ENCODE data around the gene TMEM45B.
"Not testable (repeated sequence)": the region's sequence is repeated elsewhere in the genome, so short reads cannot be mapped to it uniquely, and the experiment has no call there.

Gene TMEM45B

GRCh38 chr11:129813231-129813791 lies 2.3 kb upstream of the TMEM45B start:
- DNase-seq, result no peak

DNA sequence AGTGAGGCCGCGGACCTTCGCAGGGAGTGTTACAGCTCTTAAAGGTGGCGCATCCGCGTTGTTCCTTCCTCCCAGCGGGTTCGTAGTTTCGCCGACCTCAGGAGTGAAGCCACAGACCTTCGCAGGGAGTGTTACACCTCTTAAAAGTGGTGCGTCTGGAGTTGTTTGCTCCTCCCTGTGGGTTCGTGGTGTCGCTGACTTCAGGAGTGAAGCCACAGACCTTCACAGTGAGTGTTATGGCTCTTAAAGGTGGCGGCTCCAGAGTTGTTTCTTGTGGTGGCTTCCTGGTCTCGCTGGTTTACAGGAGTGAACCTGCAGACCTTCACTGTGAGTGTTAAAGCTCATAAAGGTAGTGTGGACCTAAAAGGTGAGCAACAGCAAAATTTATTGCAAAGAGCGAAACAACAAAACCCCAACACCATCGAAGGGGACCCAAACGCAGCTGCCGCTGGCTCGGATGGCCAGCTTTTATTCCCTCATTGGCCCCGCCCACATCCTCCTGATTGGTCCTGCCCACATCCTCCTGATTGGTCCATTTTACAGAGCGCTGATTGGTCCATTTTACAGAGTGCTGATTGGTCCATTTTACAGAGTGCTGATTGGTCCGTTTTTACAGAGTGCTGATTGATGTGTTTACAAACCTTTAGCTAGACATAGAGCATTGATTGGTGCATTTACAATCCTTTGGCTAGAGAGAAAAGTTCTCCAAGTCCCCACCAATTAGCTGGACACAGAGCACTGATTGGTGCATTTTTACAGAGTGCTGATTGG lies 1.2 kb upstream of the TMEM45B start:
- peak; percentile 75 for DNase-seq

- DNase-seq, result no peak
Observed at GRCh38 chr11:129817534-129818051, 1.9 kb downstream of the TMEM45B start.

GRCh38 chr11:129818236-129818635 lies 2.6 kb downstream of the TMEM45B start:
- DNase-seq, result not testable (repeated sequence)

- no peak for DNase-seq
Observed at GRCh38 chr11:129819237-129819636, 3.6 kb downstream of the TMEM45B start.

DNA sequence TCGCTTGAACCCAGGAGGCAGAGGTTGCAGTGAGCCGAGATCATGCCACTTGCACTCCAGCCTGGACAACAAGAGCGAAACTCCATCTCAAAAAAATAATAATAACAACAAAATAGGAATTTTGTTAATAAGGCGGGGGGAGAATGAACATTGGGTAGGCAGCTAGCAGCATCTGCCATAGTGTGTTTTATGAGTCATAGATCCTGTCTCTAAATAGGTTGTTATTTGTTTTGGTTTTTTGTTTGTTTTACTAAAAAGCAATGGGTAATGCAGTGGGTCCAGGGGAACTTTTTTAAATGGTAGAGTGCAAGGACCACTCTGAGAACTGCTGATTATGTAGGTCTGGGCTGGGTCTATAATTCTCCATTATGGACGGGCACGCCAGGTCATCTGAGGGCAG lies 4.6 kb downstream of the TMEM45B start:
- not testable (repeated sequence) for DNase-seq

DNA sequence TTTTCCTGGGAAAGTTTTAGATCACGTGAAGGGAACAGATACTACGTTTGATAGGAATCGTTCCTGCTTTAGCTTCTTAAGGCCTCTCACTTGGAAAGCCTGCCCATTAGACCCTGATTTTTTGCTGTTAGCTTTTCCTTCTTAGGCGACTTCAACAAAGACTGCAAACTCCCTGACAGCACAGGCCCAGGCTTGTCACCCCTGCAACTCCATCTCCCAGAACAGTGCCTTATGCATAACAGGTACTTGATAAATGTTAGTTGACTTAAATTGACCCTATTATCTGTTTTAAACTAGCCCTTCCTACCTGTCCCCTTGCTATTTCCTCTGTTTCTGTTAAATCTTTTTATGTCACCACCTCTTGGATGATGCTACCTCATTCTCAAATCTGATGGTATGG lies 7.6 kb downstream of the TMEM45B start:
- not testable (repeated sequence) for DNase-seq

DNA sequence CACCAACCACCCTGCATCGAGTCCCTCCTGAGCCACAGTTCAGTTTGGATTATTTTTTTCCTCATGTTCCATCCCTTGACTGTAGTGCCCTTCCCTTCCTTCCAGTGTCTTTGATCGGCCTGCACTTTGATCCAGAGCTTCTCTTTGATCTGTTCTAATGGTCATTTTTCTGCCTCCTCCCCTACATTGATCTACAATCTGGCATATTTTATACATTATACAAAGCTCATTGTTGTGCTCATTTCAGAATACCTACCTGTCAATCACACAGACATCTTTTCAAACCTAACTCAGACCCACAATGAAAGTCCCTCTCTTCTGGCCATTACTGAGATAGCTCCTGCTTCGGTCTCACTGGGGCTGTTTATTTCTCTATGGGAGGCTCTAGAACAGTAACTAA lies 8.2 kb downstream of the TMEM45B start:
- DNase-seq, result not testable (repeated sequence)

DNA sequence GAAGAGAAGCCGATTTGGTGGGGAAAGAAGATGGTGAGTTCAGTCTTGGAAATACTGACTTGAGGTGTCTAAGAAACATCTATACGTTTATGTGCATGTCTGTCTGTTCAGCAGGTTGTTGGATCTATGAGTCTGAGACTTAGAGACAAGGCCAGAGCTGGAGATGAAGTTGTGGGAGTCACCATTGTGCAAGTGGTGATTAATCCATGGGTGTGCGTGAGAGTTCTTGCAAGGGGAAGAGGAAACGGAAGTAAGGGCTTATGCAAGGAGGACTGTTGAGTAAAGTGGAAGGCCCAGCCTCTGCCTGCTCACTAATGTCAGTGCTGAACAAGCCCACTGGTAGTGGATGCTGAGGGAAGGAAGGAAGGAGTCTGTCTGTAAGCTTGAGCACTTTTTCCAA lies 9.7 kb downstream of the TMEM45B start:
- no peak for DNase-seq

- no peak for DNase-seq
Observed at GRCh38 chr11:129828301-129828836, 12.7 kb downstream of the TMEM45B start.

DNA sequence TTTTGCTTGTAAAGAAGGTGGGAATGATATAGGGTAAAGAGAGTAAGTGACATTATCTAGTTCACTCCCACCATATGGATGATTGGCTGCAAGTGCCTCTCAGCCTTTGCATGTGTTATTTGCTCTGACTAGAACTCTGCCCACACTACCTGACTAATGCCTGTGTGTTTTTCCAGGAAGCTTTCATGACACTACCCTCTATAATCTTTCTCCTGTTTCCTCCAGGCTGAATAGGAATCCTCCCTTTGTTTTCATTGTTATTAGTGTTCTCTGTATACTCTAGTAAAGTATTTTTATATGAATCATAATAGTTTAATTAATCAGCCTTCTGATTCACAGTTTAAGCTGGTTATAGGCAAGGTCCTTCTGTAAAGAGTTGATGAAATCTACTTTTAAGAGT lies 13.8 kb downstream of the TMEM45B start:
- not testable (repeated sequence) for DNase-seq

GRCh38 chr11:129831227-129831626 lies 15.6 kb downstream of the TMEM45B start:
- not testable (repeated sequence) for DNase-seq

GRCh38 chr11:129833260-129833659 lies 17.6 kb downstream of the TMEM45B start:
- not testable (repeated sequence) for DNase-seq

DNA sequence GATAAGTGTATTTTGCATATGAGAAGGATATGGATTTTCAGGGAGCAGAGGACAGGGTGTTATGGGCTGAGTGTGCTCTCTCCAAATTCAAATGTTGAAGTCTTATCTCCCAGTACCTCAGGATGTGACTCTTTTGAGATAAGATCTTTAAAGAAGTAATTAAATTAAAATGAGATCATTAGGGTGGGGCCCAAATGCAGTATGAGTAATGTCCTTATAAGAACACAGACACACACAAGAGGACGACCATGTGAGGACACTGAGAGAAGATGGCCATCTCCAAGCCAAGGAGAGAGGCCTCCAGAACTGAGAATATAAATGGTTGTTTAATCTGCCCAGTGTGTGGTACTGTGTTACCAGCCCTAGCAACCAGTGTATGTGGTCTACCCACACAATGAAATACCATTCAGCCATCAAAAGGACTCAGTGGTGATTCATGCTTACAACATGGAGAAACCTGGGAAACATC lies 20.8 kb downstream of the TMEM45B start:
- not testable (repeated sequence) for DNase-seq

GRCh38 chr11:129836979-129837378 lies 21.3 kb downstream of the TMEM45B start:
- no peak for DNase-seq

DNA sequence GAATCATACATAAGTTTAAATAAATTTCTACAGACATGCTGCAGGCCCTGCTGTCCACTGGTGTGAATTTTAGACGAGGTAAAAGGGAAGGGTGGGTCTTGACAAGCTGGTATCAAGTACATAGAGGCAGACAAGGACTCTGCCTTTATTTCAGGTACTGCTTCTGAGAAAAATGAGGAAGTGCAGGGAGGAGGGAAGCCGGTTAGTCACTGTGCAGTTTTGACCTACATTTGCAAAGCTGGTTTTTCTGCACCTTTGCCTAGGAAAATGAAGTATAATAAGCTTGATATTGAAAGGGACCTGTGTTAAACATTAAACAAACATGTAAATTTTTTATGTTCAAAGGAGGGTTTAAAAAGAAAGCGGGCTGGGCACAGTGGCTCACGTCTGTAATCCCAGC lies 24.6 kb downstream of the TMEM45B start:
- no peak for DNase-seq

GRCh38 chr11:129842138-129842537 lies 26.5 kb downstream of the TMEM45B start:
- no peak for DNase-seq

DNA sequence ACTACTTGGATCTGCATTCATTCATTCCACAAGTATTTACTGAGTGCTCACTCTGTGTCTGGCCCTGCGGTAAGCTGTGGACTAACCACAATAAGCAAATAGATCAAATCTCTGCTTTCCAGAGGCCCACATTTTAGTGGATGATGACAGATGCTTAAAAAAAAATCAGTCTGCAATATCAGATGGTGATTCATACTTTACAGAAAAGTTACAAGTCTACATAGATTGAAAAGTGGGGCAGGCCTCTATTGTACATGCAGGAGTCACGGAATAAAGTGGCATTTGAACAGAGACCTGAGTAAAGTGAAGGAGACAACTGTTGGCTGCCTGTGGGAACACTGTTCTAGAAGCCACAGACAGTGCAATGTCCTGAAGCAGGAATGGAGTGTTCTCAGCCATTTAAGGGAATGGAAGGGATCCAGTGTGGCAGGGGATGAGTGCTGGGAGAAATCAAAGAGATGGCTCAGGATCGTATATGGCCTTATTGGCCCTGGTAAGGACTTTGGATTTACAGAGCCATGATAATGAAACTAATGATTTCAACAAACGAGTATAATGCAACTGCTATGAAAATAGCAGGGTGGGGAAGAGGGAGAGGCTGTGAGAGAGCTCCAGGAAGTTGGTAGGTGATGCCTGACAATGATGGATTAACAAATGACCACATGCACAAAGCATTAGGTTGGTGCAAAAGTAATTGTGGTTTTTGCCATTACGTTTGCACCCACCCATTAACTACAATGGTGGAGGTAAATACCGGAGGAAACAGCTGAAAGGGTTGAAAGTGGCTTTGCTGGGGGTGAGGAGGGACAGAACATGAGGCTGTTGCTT lies 31.1 kb downstream of the TMEM45B start:
- DNase-seq, result no peak

- DNase-seq, result not testable (repeated sequence)
Observed at GRCh38 chr11:129847361-129847760, 31.7 kb downstream of the TMEM45B start.

DNA sequence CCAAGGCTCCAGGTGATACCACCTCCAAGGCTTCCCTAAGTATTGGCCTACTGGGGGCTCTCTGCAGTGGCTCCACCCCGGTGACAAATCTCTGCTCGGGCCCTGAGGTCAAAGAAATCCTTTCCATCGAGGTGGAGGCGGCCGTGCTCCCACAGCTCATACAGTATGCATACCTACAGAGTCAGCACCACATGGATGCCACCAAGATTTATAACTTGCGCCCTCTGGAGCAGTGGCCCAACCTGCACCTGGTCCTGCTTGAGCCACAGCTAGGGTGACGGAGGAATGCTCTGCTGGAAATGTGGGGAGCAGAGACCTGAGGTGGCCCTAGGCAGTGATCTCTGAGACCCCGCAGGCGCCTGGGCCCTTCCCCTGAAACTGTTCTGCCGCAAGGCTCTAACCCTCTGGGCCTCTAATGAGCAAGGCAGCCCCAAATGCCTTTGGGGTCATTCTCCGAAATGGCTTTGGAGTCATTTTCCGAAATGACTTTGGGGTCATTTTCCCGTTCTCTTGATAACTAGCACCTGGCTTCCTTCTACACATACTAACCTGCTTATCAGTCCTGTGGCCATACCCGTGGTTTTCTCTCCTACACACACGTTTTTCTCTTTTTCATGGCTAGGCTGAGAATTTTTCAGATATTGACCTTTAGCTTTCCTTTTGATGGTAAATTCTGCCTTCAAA lies 33.9 kb downstream of the TMEM45B start:
- DNase-seq, result no peak

GRCh38 chr11:129852125-129852740 lies 36.6 kb downstream of the TMEM45B start:
- no peak for DNase-seq

Measured in stimulated activated CD4-positive, alpha-beta T cell treated with anti-CD3 and anti-CD28 coated beads, Interleukin-4, amount 100 ng/mL, for 1 hour (primary cell).